ENCODE results near the gene THNSL1. TPM values are rescaled to one million over a fixed set of nuclear protein-coding genes. Genes with fewer than 3 reads are reported as not detected.
A peak's percentile ranks its signal among the peaks of the same experiment; 100 is the strongest.

THNSL1 gene
- total RNA-seq, 1 experiment from 2014 or later, result 4.2 TPM

DNA sequence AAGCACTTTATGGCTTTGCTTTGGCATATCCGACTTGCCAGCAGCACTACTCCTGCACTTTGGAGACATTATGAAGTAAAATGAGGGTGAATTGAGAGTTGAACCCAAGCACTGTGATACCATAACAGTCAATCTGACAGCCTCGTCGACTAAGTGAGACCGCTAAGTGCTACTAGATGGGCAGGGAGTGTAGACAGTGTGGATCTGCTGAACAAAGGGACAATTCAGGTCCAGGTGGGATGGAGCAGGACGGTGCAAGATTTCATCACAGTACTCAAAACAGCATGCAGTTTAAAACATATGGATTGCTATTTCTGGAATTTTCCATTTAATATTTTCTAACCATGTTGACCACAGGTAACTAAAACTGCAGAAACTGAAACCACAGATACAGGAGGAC lies 43.2 kb upstream of the THNSL1 start:
- H2BK15ac ChIP-seq (ENCODE audit: low read depth, low read length), result no peak overlapping the region
- no peaks in the 10 kb centered on the region for H3K79me2 ChIP-seq (ENCODE audit: insufficient read depth, low read length)
- TF ChIP-seq, protein P1, sequence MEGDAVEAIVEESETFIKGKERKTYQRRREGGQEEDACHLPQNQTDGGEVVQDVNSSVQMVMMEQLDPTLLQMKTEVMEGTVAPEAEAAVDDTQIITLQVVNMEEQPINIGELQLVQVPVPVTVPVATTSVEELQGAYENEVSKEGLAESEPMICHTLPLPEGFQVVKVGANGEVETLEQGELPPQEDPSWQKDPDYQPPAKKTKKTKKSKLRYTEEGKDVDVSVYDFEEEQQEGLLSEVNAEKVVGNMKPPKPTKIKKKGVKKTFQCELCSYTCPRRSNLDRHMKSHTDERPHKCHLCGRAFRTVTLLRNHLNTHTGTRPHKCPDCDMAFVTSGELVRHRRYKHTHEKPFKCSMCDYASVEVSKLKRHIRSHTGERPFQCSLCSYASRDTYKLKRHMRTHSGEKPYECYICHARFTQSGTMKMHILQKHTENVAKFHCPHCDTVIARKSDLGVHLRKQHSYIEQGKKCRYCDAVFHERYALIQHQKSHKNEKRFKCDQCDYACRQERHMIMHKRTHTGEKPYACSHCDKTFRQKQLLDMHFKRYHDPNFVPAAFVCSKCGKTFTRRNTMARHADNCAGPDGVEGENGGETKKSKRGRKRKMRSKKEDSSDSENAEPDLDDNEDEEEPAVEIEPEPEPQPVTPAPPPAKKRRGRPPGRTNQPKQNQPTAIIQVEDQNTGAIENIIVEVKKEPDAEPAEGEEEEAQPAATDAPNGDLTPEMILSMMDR (conservative IDR thresholded peaks at IDR 0.05), result no peak
- no peak overlapping the region for H2AK5ac ChIP-seq (ENCODE audit: insufficient read length, low read length)
- H2BK120ac ChIP-seq (ENCODE audit: low read depth, low read length, poor library complexity, severe bottlenecking), result no peak overlapping the region
- no peaks in the 10 kb centered on the region for H3K4me1 ChIP-seq (ENCODE audit: insufficient read depth, low read length)
- no peak overlapping the region for H3K23ac ChIP-seq (ENCODE audit: insufficient read length, low read depth, low read length)
- no peak overlapping the region for H2BK12ac ChIP-seq (ENCODE audit: insufficient read length, low read depth, low read length)
- peaks cover 0 to 5% of the 10 kb centered on the region in 2 experiments; a peak in 3 of 4 replicates for H3K4me1 Mint-ChIP-seq
- no peak overlapping the region for H2BK5ac ChIP-seq (ENCODE audit: insufficient read length, low read length)
- H3K4ac ChIP-seq (ENCODE audit: low read depth, low read length), result no peak overlapping the region
- no peaks in the 10 kb centered on the region for H3K27me3 ChIP-seq (ENCODE audit: insufficient read depth, low read length)
- no CpG with 5 or more reads among the region's 5 CpGs for WGBS (ENCODE audit: extremely low coverage, insufficient read length, low lambda C conversion rate)
- no peak overlapping the region for H3K18ac ChIP-seq (ENCODE audit: insufficient read length, low read depth, low read length)
- no peak overlapping the region for H4K91ac ChIP-seq (ENCODE audit: insufficient read length, low read depth, low read length)
- no peaks in the 10 kb centered on the region for H4K20me1 ChIP-seq (ENCODE audit: control insufficient read depth, insufficient read depth, insufficient read length)
- no peak overlapping the region for H3K56ac ChIP-seq (ENCODE audit: insufficient read length, low read depth, low read length)
- no peak overlapping the region for H2BK20ac ChIP-seq (ENCODE audit: low read depth, low read length, poor library complexity, severe bottlenecking)
- no peaks in the 10 kb centered on the region for H3K36me3 Mint-ChIP-seq (ENCODE audit: insufficient read depth in 1 of 3, low read depth in 3 of 3)
- H3K27ac ChIP-seq (ENCODE audit: insufficient read length, low read depth, low read length), result no peak overlapping the region
- H4K5ac ChIP-seq (ENCODE audit: insufficient read length, low read depth, low read length), result no peak overlapping the region
- H2AFZ ChIP-seq (ENCODE audit: low read length), result no peak overlapping the region
- no peak overlapping the region for H3K14ac ChIP-seq (ENCODE audit: insufficient read depth, low read length)
- no peaks in the 10 kb centered on the region for H3K23me2 ChIP-seq (ENCODE audit: insufficient read length, low read depth, low read length, poor library complexity, severe bottlenecking)
- H3K79me1 ChIP-seq (ENCODE audit: insufficient read depth, low read depth, low read length, poor library complexity, severe bottlenecking), result no peaks in the 10 kb centered on the region
- H4K8ac ChIP-seq (replicated peaks; ENCODE audit: insufficient read length, low read depth, low read length), result no peak overlapping the region
- H3K4me3 Mint-ChIP-seq, result no peak overlapping the region
- no peak overlapping the region for H3K9ac ChIP-seq (ENCODE audit: extremely low read depth, insufficient read length, low read length)
- H3K4me2 ChIP-seq (ENCODE audit: insufficient read depth, insufficient read length, low read length), result no peak overlapping the region
- H3K9me3 Mint-ChIP-seq, result no peaks in the 10 kb centered on the region
- H3K27me3 Mint-ChIP-seq (ENCODE audit: low read depth), result no peaks in the 10 kb centered on the region
- peak overlapping the region in 1 of 3 experiments; percentile 38; a peak in 1 of 7 replicates for H3K27ac Mint-ChIP-seq
- DNase-seq, result no peak
- no peaks in the 10 kb centered on the region for H3K9me3 ChIP-seq (ENCODE audit: control insufficient read depth, low read depth, low read length)
- no peak overlapping the region for H3T11ph ChIP-seq (ENCODE audit: low read length)

Data from H9 (cell line).